Effector memory CD4-positive, alpha-beta T cell (primary cell): ENCODE measurements around the gene MDGA2.
"Not testable (repeated sequence)": the region's sequence is repeated elsewhere in the genome, so short reads cannot be mapped to it uniquely, and the experiment has no call there.

ENCODE experiments used
- DNase-seq, 3 donors: peaks; one replicate each; pipeline ENCODE4 v3.0.0-alpha.2; 2020
- H3K27ac ChIP-seq: 2 replicates; pipeline ENCODE4 v1.7.0; 2013; ENCODE audit warnings: mild to moderate bottlenecking, low read length, moderate library complexity; ENCODE audit not compliant: insufficient read depth, poor library complexity, severe bottlenecking
- H3K27me3 ChIP-seq: replicated peaks from 2 replicates; pipeline ENCODE4 v1.7.0; 2013; ENCODE audit warnings: mild to moderate bottlenecking, low read length; ENCODE audit not compliant: insufficient read depth, control insufficient read depth, poor library complexity, severe bottlenecking
- H3K36me3 ChIP-seq: 2 replicates; pipeline ENCODE4 v1.7.0; 2013; ENCODE audit warnings: mild to moderate bottlenecking, low read length, moderate library complexity; ENCODE audit not compliant: control insufficient read depth, insufficient read depth
- H3K4me1 ChIP-seq: 2 replicates; pipeline ENCODE4 v1.7.0; 2013; ENCODE audit warnings: low read length, mild to moderate bottlenecking; ENCODE audit not compliant: control insufficient read depth, insufficient read depth, poor library complexity, severe bottlenecking
- H3K4me3 ChIP-seq: 2 replicates; pipeline ENCODE4 v1.7.0; 2013; ENCODE audit warnings: low read length, low read depth, mild to moderate bottlenecking; ENCODE audit not compliant: insufficient read depth, poor library complexity, severe bottlenecking
- H3K9me3 ChIP-seq: 2 replicates; pipeline ENCODE4 v1.7.0; 2013; ENCODE audit warnings: mild to moderate bottlenecking, low read length, moderate library complexity; ENCODE audit not compliant: control insufficient read depth

The MDGA2 gene

DNA sequence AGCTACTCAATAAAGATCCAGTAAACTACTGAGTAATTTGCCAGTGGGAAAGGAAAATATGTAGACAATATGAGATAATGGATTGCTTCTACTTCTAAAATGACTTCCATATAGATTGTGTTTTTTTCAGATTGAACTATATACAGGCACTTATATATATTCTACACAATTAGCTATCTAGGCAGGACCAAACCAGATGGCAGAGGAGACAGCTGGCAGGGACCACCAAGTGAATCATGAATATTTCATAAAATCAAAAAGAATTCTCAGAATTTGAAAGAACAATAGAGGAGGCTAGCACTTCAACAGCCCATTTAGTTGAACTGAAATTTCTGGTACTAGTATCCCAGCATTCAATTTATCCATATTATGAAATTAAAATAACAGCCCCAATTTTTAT lies 685.8 kb downstream of the MDGA2 start:
- H3K4me3 ChIP-seq: no peak overlapping the region
- H3K4me1 ChIP-seq: no peaks in the 10 kb centered on the region
- H3K27me3 ChIP-seq: no peaks in the 10 kb centered on the region
- no peak for DNase-seq
- no peak overlapping the region for H3K27ac ChIP-seq
- H3K9me3 ChIP-seq: peaks cover 4% of the 10 kb centered on the region
- H3K36me3 ChIP-seq: no peaks in the 10 kb centered on the region

DNA sequence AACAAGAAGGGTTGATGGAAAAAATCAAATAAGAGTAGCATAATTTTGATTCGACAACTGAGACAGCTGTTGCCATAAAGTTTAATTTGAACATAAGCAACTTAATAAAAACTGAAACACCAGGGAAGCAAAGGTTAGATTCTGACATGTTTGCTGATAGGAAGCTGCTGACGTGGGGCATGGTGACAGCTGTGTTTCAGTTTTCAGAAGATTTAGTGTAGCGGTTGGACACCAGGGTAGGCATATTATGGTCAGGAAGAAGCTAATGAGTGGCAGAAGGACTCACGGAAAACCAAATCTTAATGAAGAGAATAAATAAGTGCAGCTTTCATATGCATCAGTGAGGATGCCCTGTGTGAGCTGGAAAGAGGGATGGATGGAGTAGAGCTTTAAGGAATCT lies 687.1 kb downstream of the MDGA2 start:
- Histone ChIP-seq H3K36me3 (no peaks in the 10 kb centered on the region), H3K9me3 (peaks cover 4% of the 10 kb centered on the region), H3K4me1 (no peaks in the 10 kb centered on the region), H3K27me3 (no peaks in the 10 kb centered on the region), H3K27ac (no peak overlapping the region), H3K4me3 (no peak overlapping the region)
- no peak for DNase-seq

DNA sequence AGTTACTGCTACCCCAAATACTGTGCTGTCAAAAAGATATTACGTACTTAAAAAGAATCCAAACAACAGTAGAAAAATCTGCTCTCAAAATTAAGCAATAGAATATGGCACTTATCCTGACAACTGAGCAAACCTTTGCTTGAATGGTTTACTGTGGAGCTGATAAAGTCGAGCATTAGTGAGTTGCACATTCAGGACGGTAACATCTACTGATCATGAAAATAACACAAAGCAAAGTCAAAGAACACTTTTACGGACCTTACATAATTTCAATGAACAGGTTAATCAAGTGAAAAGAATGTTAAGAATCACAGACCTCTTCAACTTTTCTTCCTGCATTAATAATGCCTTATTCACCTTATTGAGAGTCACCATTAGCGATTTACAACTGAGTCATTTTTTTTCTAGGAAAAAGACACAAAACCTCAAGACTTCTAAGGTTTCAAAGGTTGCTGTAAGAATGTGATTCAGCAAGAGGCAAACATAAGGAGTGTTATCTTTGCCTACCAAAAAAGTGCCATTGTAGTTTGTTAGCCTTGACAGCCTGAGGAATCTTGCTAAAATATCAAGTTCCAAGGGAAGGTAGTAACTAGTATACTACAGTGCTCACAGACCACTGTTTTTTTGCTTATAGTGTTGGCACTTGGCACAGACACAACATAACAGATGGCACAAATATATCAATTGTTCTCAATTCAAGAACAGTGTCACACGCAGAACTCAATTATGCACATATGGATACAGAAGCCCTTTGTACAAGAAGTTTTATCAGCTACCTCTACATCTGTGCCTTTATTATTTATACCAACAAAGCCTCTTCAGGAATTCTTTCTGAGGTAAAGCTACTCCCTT lies 689.6 kb downstream of the MDGA2 start:
- Histone ChIP-seq H3K4me3 (no peak overlapping the region), H3K4me1 (no peaks in the 10 kb centered on the region), H3K9me3 (peaks cover 4% of the 10 kb centered on the region), H3K36me3 (no peaks in the 10 kb centered on the region), H3K27ac (no peak overlapping the region), H3K27me3 (no peaks in the 10 kb centered on the region)
- DNase-seq: no peak

DNA sequence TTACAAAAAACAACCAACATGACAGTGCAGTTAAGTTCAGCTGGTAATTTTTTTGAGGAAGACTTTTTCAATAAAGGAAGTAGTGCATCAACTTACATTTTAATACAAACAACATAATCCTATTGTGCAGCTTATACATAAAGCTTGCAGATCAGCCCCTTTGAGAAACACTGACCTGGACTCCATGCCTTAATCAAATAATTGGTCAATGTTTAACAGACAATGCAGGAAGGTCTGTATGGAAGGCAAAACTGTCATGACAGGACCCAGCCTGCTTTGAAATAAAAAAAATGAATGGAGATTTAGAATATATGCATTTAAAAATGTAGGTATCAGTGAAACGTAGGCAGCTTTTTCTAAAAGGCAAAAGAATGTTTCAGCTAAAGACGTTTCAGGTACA lies 702.1 kb downstream of the MDGA2 start:
- Histone ChIP-seq H3K9me3 (peaks cover 3% of the 10 kb centered on the region), H3K27ac (no peak overlapping the region), H3K36me3 (no peaks in the 10 kb centered on the region), H3K4me1 (no peaks in the 10 kb centered on the region), H3K4me3 (no peak overlapping the region), H3K27me3 (no peaks in the 10 kb centered on the region)
- no peak for DNase-seq

DNA sequence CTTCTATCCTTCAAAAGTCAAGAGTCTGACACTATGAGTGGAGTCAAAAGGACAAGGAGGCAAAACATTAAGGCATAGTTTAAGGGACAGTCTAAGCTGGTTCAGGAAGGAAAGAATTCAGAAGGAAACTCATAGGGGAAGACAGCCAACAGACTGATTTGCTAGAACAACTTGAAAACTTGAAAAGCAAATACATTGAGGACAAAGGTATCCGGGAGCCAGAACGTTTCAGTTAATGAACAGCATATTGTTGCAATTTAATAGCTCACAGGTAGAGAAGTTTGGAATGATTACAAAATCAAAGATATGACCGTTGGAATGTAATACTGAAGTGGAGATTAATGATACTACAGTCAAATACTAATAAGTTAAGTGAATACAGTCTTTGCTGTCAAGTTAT lies 711.0 kb downstream of the MDGA2 start:
- H3K27ac ChIP-seq: no peak overlapping the region
- H3K4me3 ChIP-seq: no peak overlapping the region
- H3K4me1 ChIP-seq: no peaks in the 10 kb centered on the region
- no peaks in the 10 kb centered on the region for H3K27me3 ChIP-seq
- H3K9me3 ChIP-seq: peaks cover 6% of the 10 kb centered on the region
- no peaks in the 10 kb centered on the region for H3K36me3 ChIP-seq
- DNase-seq: no peak

DNA sequence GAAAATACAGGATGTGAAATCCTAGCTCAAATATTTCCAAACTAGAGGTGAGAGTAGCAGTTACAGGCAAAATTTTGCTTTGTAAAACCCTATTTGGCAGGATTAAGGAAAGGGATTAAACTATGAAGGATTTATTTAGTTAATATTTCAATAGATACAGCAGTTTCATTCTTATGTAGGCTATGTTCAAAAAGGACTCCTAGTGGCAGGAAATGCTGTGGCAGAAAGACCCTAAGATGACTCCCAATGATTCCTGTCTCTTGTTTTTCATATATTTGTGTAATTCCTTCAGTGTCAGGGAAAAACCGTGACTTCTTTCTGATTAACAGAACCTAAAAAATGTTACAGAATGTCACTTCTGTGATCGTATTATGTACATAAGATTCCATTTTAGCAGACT lies 724.3 kb downstream of the MDGA2 start:
- no peak overlapping the region for H3K27ac ChIP-seq
- no peak for DNase-seq
- H3K4me1 ChIP-seq: no peaks in the 10 kb centered on the region
- no peak overlapping the region for H3K4me3 ChIP-seq
- H3K36me3 ChIP-seq: no peaks in the 10 kb centered on the region
- H3K9me3 ChIP-seq: no peaks in the 10 kb centered on the region
- H3K27me3 ChIP-seq: no peaks in the 10 kb centered on the region

DNA sequence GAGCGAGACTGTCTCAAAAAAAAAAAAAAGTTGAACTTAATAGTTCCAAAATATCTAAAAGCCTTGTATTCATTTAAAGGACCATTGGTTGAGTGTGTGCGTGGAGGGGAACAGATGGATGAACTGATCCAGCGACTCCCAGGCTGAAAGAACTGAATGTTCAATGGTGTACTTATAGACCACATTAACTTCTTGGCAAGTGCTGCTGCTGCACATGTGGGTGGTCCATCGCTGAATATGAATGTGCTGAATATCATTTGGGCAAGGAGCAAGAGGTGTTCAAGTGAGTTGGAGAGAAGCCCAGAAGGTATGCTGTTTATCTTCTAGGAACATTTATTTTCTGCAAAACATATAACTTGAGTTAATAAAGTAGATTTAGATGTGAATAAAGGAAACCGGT lies 734.8 kb downstream of the MDGA2 start:
- no peaks in the 10 kb centered on the region for H3K36me3 ChIP-seq
- no peaks in the 10 kb centered on the region for H3K9me3 ChIP-seq
- H3K27me3 ChIP-seq: no peaks in the 10 kb centered on the region
- H3K27ac ChIP-seq: no peak overlapping the region
- H3K4me1 ChIP-seq: no peaks in the 10 kb centered on the region
- DNase-seq: no peak
- no peak overlapping the region for H3K4me3 ChIP-seq

DNA sequence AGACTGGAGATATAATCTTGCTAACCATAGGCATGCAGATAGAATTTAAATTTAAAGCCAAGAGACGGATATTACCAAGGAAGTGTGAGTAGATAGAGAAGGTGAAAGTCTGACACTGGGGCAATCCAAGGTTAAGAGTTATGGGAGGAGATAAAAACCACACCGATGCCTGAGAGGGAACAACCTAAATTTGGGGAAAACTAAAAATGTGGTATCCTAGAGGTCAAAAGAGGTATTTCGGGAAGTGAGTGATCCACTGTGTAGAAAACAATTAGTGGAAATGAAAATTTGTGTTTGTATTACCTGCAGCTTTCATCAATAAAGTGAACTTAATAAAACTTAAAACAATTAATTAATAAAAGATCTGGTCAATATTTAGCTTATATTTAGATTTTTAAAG lies 754.9 kb downstream of the MDGA2 start:
- Histone ChIP-seq H3K27ac (no peak overlapping the region), H3K4me3 (no peak overlapping the region), H3K9me3 (no peaks in the 10 kb centered on the region), H3K4me1 (no peaks in the 10 kb centered on the region), H3K36me3 (no peaks in the 10 kb centered on the region), H3K27me3 (no peaks in the 10 kb centered on the region)
- DNase-seq: no peak

DNA sequence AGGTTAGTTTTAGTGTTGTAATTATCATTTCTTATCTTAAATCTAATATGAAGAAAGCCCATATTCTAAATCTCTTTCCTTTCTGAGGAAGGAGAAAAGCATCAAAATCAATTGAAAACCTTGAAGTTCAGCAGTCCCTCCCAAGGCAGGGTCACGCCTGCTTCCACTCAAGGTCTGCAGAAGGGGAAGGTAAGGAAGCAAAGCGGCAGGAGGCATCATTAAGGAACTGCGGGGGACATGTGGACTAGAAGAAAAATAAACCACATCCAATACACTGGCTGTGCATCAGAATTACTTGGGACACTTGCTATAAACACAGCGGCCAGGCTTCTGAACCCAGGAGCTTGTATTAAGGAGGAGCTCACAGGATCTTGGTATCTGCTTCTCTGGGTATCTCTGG lies 759.9 kb downstream of the MDGA2 start:
- not testable (repeated sequence) for H3K4me1 ChIP-seq, H3K27me3 ChIP-seq, H3K9me3 ChIP-seq, H3K36me3 ChIP-seq, H3K4me3 ChIP-seq, DNase-seq, H3K27ac ChIP-seq

DNA sequence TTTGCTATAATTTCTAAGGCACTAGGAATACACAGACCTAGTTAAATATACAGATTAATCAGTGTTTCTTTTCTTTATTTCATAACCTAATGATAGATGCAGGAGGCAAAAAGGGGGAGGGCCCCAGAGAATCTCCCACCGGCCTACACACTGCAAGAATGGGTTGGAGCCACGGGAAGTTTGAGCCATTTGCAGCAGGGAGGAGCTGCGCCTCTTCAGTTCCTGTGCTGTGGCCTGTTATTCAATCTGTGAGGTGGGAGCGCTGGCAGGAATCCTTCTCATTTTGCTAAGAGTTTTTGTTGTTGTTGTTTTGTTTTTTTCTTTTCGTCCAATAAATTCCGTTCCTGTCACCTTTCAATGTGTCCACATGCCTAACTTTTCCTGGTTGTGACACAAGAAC lies 772.6 kb downstream of the MDGA2 start:
- no peaks in the 10 kb centered on the region for H3K27me3 ChIP-seq
- H3K4me3 ChIP-seq: no peak overlapping the region
- H3K27ac ChIP-seq: no peak overlapping the region
- DNase-seq: no peak
- no peaks in the 10 kb centered on the region for H3K4me1 ChIP-seq
- H3K36me3 ChIP-seq: no peaks in the 10 kb centered on the region
- no peaks in the 10 kb centered on the region for H3K9me3 ChIP-seq
